Amniotic epithelial cell (primary cell): ENCODE data around the gene GEN1.

Experiments used
- DNase-seq: peaks from one replicate; pipeline ENCODE4 v3.0.0-alpha.2; 2010; ENCODE audit warnings: low read depth

GEN1 gene

DNA sequence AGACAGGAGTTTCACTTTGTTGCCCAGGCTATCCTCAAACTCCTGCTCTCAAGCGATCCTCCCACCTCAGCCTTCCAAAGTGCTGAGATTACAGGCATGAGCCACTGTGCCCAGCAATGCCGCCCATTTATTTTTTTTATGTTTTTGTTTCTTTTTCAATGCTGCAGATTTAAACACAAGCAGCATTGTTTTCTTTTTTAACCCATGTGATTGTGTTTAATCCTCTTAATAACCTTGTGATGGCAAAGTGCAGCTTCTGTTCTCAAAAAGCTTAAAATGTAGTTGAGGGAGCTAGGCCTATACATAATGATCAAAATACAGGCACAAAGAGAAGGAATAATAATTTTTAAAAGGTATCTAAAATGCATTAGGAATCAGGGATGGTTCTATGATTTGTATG, 73.8 kb downstream of the GEN1 start:
- no peak for DNase-seq

DNA sequence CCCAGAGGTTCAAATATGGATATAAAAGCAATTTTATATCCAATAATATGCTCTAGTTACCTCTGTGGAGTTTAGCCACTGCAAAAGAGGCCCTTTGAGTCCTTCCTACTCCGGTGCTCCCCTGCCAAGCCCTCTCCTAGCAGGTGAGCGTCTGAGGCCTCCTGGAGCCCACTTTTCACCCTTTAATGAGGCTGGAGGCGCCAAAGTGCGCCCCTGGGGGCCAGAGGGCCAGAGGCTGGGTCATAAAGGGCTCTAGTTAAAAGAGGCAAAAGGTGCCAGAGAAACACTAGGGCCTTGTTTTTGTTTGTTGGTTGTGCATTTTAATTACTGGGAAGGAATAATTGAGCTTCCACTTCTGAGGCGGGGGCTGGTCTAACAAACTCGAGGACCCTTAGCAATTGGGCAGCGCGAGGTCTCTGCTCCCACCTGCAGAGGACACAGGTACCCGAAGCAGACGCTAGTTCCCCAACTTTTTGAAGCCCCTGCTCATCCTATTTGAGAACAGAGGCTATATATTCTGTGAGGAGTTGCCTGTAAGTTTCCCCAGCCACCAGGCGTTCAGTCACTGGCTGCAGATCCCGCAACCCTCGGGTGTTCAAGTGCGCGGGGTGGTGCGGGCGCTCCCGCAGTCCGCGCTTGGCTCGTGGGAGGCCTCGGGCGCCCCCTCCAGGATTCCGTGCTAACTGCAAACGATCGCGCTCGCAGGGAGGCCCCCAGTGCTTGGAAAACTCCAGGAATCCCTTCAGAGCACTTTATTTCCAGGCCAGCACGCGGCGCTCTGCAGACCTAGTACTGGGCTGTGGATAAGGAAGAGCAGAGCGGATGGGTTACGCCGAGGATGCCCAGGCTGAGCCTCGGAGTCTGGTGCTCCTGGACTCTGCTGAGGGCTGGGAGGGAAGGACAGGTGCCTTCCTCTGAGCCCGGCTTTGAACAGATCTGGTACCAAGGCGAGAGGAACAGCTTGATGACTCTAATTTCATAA, 76.4 kb downstream of the GEN1 start:
- peak; percentile 74 for DNase-seq

DNA sequence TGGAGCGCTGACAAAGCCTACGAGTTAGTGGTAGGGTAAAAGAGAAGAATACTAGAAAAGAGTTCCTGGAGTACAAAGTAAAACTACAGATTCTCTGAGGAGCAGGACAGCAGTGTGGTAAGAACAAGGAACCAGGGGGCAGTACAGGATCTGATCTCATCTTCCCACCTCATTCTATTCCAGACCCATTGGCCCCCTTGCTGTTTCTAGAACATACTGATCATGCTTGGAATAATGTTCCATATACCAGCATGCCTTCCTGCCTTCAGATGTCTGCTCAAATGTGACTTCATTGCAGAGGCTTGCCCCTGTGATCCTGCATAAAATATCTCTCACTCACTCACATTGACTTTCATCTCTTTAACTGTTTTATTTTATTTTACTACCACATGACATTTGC, 81.6 kb downstream of the GEN1 start:
- no peak for DNase-seq
